HG03460 (cell line): ENCODE measurements around the gene INPP4A.

Experiments used
- ATAC-seq: cut with Tn5 transposase; IDR thresholded peaks from one replicate; pipeline ENCODE4 v1.9.1; 2021; ENCODE audit not compliant: unreplicated experiment

Gene INPP4A

DNA sequence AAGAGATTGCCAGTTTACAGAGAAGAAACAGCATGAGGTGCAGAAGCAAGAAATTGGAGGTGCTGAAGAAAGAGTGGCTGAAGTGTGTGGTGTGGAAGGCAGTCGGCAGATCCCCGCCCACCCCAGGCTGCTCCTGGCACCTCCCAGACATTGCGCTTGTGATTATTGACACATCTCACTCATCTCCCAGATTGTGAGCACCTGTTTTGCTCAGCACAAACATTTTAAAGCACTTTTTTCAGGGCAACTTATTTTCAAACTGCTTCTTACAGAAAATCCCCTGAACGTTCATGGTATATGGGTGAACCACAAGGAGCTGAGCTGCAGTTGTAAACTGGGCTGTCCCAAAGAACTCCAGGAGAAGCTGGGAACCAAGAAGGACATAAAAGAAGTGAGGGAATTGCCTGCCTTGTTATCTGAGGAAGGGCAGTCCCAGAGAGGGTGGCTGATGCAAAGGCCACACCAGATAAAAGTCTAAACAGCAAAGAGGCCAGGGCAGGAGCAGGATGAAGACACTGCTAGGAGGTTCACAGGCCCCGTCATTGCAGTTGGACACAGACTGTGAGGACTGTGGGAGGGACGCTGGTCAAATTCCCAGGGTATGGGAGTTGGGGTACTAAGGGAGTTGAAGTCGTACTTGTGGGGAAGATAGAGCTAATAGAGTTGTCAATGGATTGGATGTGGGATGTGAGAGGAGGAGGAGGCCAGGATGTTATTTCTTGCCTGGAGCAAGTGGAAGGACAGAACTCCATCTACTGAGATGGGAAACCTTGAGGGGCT is 65.1 kb downstream of the INPP4A start:
- ATAC-seq = no peak

- ATAC-seq = no peak
Observed at GRCh38 chr2:98510322-98510662, 65.6 kb downstream of the INPP4A start.

DNA sequence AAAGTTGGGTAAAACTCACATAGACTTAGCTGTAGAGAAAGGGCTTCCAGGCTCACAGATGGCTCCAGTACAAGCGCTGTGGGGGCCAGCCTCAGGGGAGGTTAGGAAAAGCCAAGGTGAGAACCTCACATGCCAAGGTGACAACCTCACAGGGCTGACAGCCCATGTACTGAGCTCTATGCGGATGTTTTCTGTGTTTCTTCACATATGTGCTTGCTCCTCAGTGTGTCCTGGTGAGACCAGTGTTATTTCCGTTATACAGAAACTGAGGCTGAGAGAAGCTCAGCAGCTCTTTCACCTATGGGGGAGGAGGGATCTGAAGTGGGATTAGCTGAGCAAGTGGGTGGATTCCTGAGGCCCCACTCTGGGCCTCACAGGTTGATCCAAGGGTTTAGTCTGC is 67.3 kb downstream of the INPP4A start:
- ATAC-seq = no peak

DNA sequence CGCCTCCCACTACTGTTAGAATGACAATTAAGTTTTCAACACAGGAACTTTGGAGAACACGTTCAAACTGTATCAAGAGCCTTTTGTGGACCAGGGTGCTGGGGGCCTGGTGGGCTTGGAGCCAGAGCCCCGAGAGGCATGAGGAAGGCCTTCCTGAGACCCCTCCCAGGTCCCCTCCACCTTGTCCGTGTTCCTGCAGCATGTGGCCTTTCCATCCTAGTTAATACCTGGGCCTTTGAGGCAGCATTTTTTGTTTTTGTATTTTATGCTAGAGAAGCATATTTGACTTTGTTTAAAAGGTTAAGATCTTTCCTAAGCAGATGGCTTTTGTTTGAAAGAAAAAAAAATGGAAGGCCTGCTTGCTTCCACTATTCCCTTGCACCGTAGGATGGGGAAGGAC is 68.0 kb downstream of the INPP4A start:
- ATAC-seq = no peak

DNA sequence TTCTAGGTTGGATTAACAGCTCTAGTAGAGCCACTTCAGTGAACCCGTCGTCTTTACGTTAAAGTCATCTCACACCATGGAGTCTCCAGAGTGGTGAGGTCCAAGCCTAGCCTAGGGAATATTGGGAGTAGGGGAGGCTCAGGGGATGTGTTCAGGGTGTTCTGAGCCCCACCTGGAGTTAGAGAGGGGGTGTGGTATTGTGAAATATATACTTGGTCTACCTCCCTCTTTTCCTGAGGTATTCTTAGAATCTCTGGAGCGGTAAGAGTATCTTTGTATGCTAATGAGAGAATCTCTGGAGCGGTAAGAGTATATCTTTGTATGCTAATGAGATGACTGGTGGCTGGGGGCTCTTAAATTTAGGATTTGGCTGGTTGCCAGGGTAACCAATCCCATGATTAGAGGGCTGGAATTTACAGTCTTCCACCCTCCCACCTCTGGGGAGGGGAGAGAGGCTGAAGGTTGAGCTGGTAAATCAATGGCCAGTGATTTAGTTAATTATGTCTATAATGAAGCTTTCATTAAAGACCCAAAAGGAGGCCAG is 69.5 kb downstream of the INPP4A start:
- ATAC-seq = no peak

DNA sequence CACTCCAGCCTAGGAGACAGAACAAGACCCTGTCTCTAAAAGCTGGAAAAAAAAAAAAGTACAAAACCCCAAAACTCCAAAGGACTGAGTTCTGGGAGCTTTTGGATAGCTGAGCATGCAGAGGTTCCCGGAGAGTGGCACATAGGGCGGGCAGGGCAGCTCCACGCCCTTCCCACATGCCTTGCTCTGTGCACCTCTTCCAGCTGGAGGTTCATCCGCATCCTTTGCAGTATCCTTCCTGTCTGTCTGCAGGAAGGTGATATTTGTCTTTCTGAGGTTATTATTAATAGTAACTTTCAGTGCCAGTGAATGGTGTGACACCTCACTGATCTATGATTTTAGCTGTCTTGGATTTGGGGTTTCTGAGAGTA is 70.2 kb downstream of the INPP4A start:
- ATAC-seq = no peak

GRCh38 chr2:98515250-98515991 is 70.8 kb downstream of the INPP4A start:
- ATAC-seq = no peak

- ATAC-seq = no peak
Observed at GRCh38 chr2:98516571-98516970, 71.9 kb downstream of the INPP4A start.

DNA sequence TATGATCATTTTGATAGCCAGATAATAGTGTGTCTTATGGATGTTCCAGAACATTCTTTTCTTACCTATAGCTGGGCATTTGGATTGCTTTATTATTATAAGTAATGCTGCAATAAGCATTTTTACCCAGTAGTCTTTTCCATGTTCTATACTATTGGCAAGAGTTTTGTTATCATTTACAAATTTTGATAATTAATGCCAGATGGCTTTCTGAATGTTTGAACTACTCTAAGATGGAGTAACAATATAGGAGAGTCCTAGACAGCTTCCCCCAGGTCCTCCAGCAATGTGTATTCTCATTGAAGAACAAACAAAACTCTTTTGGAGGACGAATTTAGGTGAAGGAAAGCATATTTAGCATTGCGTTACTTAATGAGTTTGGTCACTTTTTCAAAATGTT is 73.0 kb downstream of the INPP4A start:
- no peak for ATAC-seq

DNA sequence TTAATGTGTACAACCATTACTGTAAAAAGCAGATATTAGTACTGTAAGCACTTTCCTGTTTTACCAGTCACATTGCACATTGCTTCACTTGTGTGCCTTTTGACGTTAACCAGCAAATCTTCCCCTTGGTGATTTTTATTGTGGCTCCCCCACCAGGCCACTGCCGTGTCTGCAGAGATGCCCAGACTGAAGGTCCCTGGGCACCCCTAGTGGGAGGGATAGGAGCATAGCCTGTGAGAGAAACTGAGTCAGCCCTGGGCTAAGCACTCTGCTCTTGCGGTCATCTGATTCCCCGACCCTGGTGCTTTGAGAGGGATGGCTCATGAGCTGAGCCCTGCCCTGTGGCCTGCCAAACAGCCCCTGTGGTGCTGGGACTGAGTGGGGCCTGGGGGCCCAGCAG is 73.4 kb downstream of the INPP4A start:
- no peak for ATAC-seq

GRCh38 chr2:98519156-98519555 is 74.5 kb downstream of the INPP4A start:
- no peak for ATAC-seq

GRCh38 chr2:98519851-98520250 is 75.2 kb downstream of the INPP4A start:
- ATAC-seq = no peak

GRCh38 chr2:98520806-98521205 is 76.1 kb downstream of the INPP4A start:
- ATAC-seq = no peak

- ATAC-seq = no peak
Observed at GRCh38 chr2:98521266-98521665, 76.6 kb downstream of the INPP4A start.

- ATAC-seq = no peak
Observed at GRCh38 chr2:98522854-98523253, 78.2 kb downstream of the INPP4A start.

DNA sequence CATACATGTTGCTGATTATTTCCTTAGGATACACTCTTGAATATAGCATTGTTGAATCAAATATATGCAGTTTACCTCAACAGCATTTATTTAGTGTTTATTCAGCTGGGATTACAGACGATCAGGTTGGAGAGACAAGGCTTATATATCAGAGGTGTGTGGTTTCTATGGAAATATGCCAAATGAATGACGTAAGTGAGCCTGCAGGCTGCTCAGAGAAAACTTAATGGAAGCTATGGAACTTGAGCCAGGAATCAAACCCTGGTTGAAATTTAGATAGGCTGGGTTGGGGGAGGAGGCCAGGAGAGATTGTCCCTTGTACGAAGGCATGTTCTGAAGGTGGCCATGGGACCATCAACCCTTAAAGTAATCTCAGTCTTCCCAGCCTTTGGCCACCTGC is 79.5 kb downstream of the INPP4A start:
- ATAC-seq = no peak

DNA sequence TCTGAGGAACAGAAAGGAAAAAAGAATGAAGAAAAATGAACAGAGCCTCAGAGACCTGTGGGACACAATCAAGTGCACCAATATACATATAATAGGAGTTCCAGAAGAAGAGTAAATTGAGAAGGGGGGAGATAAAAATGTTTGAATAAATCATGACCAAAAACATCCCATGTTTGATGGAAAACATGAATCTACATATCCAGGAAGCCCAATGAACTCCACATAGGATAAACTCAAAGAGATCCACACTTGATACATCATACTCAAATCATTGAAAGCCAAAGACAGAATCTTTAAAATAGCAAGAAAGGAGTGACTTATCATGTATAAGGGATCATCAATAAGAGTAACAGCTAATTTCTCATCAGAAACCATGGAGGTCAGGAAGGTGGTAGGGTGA is 83.7 kb downstream of the INPP4A start:
- ATAC-seq = no peak

DNA sequence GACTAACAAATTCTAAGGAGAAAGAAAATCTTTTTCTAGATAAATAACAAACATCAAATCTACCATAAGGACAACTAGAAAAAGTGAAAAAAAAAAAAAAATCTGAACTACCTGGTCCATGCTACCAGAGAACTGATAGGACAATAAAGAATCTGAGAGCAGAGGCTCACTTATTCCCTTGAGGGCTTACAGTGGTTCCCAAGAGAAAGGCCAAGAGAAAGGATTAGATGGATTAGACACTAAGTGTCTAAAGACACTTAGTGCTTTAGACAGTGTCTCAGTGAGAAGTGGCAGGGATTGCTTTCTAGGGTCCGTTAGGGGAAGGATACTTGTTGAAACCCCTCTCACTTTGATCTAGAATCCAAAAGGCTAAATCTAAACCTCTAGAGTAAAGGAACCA is 85.5 kb downstream of the INPP4A start:
- no peak for ATAC-seq

GRCh38 chr2:98532756-98533155 is 88.1 kb downstream of the INPP4A start:
- no peak for ATAC-seq

GRCh38 chr2:98533547-98533946 is 88.9 kb downstream of the INPP4A start:
- ATAC-seq = no peak

DNA sequence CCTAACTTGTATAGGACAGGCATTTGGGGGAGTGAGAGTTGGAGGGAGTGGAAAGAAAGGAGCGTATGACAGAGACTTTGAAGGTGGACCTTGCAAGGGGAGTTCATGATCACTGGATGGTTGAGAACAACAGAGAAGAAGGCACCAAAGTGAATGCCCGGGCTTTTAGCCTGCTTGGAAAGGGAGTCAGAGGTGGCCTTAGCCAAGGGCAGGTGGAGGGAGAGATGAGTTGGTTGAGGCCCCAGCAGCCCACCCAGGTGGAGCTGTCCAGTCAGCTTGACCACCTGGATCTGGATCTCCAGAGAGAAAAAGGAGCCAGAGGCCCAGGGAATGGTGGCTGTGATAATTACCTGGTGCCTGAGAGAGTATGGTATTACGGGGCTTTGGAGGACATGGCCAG is 90.1 kb downstream of the INPP4A start:
- no peak for ATAC-seq

GRCh38 chr2:98535971-98536677 is 91.5 kb downstream of the INPP4A start:
- ATAC-seq = no peak
